Measurements from ENCODE around the gene PDCD6IP.

- no peak for TF ChIP-seq CTCF (IDR thresholded peaks at IDR 0.05)
- no peak for TF ChIP-seq ZFX (IDR thresholded peaks at IDR 0.05; ENCODE audit: borderline replicate concordance)
These were observed 78.8 kb downstream of the PDCD6IP start for GRCh38 chr3:33877187-33877586.
